Smooth muscle cell (in vitro differentiated cells): ENCODE measurements around the gene WSCD1. TPM values are rescaled to one million over a fixed set of nuclear protein-coding genes. Genes with fewer than 3 reads are reported as not detected.

Experiments
- DNase-seq: peaks from one replicate; lab custom pipeline; 2025; ENCODE audit not compliant: unreplicated experiment; lab: John Stamatoyannopoulos, UW
- H2AFZ ChIP-seq: fragments of 200-600 bp; sonication (generic); 2 replicates; pipeline ENCODE4 v1.6.0; 2016; ENCODE audit warnings: antibody characterized with exemption, low read depth, mild to moderate bottlenecking
- H3F3A ChIP-seq: fragments of 200-600 bp; sonication (generic); 2 replicates; pipeline ENCODE4 v1.6.0; 2017; ENCODE audit warnings: antibody characterized with exemption, low read depth
- H3K27ac ChIP-seq: fragments of 200-600 bp; sonication (generic); 2 replicates; pipeline ENCODE4 v1.5.1; 2016; ENCODE audit warnings: low read depth, mild to moderate bottlenecking
- H3K27me3 ChIP-seq: fragments of 200-600 bp; sonication (generic); 2 replicates; pipeline ENCODE4 v1.6.1; 2016; ENCODE audit warnings: low read depth, mild to moderate bottlenecking
- H3K36me3 ChIP-seq: fragments of 200-600 bp; sonication (generic); 2 replicates; pipeline ENCODE4 v1.5.1; 2016; ENCODE audit warnings: low read depth
- H3K4me1 ChIP-seq: fragments of 200-600 bp; sonication (generic); 2 replicates; pipeline ENCODE4 v1.5.1; 2016; ENCODE audit warnings: low read depth
- H3K4me2 ChIP-seq: fragments of 200-600 bp; sonication (generic); 2 replicates; pipeline ENCODE4 v1.6.0; 2016; ENCODE audit warnings: mild to moderate bottlenecking
- H3K4me3 ChIP-seq: fragments of 200-600 bp; sonication (generic); 2 replicates; pipeline ENCODE4 v1.5.1; 2016; ENCODE audit warnings: mild to moderate bottlenecking
- H3K79me2 ChIP-seq: fragments of 200-600 bp; sonication (generic); 2 replicates; pipeline ENCODE4 v1.6.0; 2016; ENCODE audit warnings: low read depth, mild to moderate bottlenecking
- H3K9ac ChIP-seq: fragments of 200-600 bp; sonication (generic); 2 replicates; pipeline ENCODE4 v1.6.0; 2016; ENCODE audit warnings: low read depth
- H3K9me3 ChIP-seq: fragments of 200-600 bp; sonication (generic); replicated peaks from 2 replicates; pipeline ENCODE4 v1.5.1; 2016; ENCODE audit warnings: low read depth
- H4K20me1 ChIP-seq: fragments of 200-600 bp; sonication (generic); 2 replicates; pipeline ENCODE4 v1.6.0; 2016; ENCODE audit warnings: low read depth
- CTCF ChIP-seq: fragments of 200-600 bp; sonication (generic); IDR thresholded peaks from 2 replicates; pipeline ENCODE4 v1.5.1; 2017; ENCODE audit warnings: borderline replicate concordance, mild to moderate bottlenecking, antibody characterized with exemption; ENCODE audit not compliant: insufficient read depth, poor library complexity, severe bottlenecking
- WGBS: methylation state at CpG from one replicate; pipeline ENCODE4 v1.1.7; 2016; ENCODE audit warnings: low lambda C conversion rate; 5-methylcytosine and 5-hydroxymethylcytosine counted together
- polyA plus RNA-seq: library from polyadenylated mRNA; unstranded; fragments of >200 nt; fragmentation: Nextera tagmentation; extraction: Ambion mirVana; gene quantifications from 2 replicates; pipeline ENCODE4 v1.2.1, GENCODE V29; 2016
- total RNA-seq: library from RNA; depleted of rRNA; stranded (reverse); fragments of >200 nt; gene quantifications from 2 replicates; pipeline ENCODE4 v1.2.3, GENCODE V29; 2014

The WSCD1 gene
- total and polyA plus RNA-seq, 2 experiments from 2014 or later = 0.18 TPM

GRCh38 chr17:6028294-6028693 is 41.9 kb upstream of the WSCD1 start:
- H3K27me3 ChIP-seq = no peaks in the 10 kb centered on the region

GRCh38 chr17:6035801-6036394 is 34.3 kb upstream of the WSCD1 start:
- H3K4me1 ChIP-seq = no peaks in the 10 kb centered on the region
- TF ChIP-seq CTCF = no peak
- no peak for DNase-seq
- no peak overlapping the region for H3K9ac ChIP-seq
- H3K36me3 ChIP-seq = no peaks in the 10 kb centered on the region
- H2AFZ ChIP-seq = no peak overlapping the region
- WGBS = 87% methylated on average over 7 of the region's 7 CpGs
- no peaks in the 10 kb centered on the region for H3K79me2 ChIP-seq
- no peak overlapping the region for H3K4me2 ChIP-seq
- H3K9me3 ChIP-seq = no peaks in the 10 kb centered on the region
- H4K20me1 ChIP-seq = no peaks in the 10 kb centered on the region
- no peaks in the 10 kb centered on the region for H3F3A ChIP-seq
- no peak overlapping the region for H3K4me3 ChIP-seq
- H3K27ac ChIP-seq = no peak overlapping the region
- no peaks in the 10 kb centered on the region for H3K27me3 ChIP-seq

More at GRCh38 chr17:6028294-6028693, 41.9 kb upstream of the WSCD1 start:
- H3K4me2 ChIP-seq = no peak overlapping the region
- H3K36me3 ChIP-seq = no peaks in the 10 kb centered on the region
- no peak for TF ChIP-seq CTCF
- no peak overlapping the region for H3K9ac ChIP-seq
- no peaks in the 10 kb centered on the region for H3K79me2 ChIP-seq
- H4K20me1 ChIP-seq = no peaks in the 10 kb centered on the region
- 96% methylated on average over 10 of the region's 10 CpGs for WGBS
- no peaks in the 10 kb centered on the region for H3F3A ChIP-seq
- no peaks in the 10 kb centered on the region for H3K4me1 ChIP-seq
- no peak for DNase-seq
- no peak overlapping the region for H2AFZ ChIP-seq
- no peaks in the 10 kb centered on the region for H3K9me3 ChIP-seq
- no peak overlapping the region for H3K4me3 ChIP-seq
- H3K27ac ChIP-seq = no peak overlapping the region

- Histone ChIP-seq H3F3A (no peaks in the 10 kb centered on the region), H3K27me3 (peaks cover 5% of the 10 kb centered on the region), H2AFZ (no peak overlapping the region), H3K4me3 (no peak overlapping the region), H4K20me1 (no peaks in the 10 kb centered on the region), H3K4me2 (no peak overlapping the region), H3K79me2 (no peaks in the 10 kb centered on the region), H3K27ac (no peak overlapping the region), H3K4me1 (no peaks in the 10 kb centered on the region), H3K9me3 (no peaks in the 10 kb centered on the region), H3K36me3 (no peaks in the 10 kb centered on the region), H3K9ac (no peak overlapping the region)
- no peak for DNase-seq
- WGBS = 94% methylated on average over 13 of the region's 13 CpGs
- no peak for TF ChIP-seq CTCF
These were observed 29.7 kb upstream of the WSCD1 start for GRCh38 chr17:6040504-6040903.

- 89% methylated on average over 13 of the region's 13 CpGs for WGBS
- Histone ChIP-seq H3K9me3 (no peaks in the 10 kb centered on the region), H2AFZ (no peak overlapping the region), H3K79me2 (no peaks in the 10 kb centered on the region), H3K27me3 (peaks cover 5% of the 10 kb centered on the region), H3K9ac (no peak overlapping the region), H3K4me1 (no peaks in the 10 kb centered on the region), H3K4me2 (no peak overlapping the region), H3K36me3 (no peaks in the 10 kb centered on the region), H3F3A (no peaks in the 10 kb centered on the region), H4K20me1 (no peaks in the 10 kb centered on the region), H3K27ac (no peak overlapping the region), H3K4me3 (no peak overlapping the region)
- no peak for TF ChIP-seq CTCF
- DNase-seq = no peak
These were observed 28.9 kb upstream of the WSCD1 start for GRCh38 chr17:6041246-6041645.
